ENCODE measurements around the gene FLNC. TPM values are rescaled to one million over a fixed set of nuclear protein-coding genes. Genes with fewer than 3 reads are reported as not detected.

The FLNC gene
- total RNA-seq, 2 donors from 2014 or later: 0.02 to 0.07 TPM

DNA sequence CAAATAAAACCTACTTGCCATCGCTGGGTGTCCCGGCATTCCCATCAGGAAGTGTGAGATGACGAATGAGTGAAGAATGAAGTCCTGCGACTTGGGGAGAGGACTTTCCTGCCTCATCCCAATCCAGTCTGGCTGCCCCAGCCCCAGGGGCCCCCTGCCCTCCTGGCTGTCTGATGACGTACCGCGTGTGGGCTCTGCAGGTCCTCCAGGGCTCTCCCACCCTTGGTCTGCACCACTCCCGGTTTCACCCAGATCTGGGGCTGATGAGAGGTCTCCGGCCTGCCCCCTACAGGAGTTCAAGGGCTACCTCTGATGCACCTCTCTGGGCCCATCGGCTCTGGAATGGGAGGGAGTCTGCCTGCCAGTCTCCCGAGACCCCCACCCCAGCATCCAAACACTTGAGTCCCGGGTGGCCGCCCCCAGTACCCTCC lies 42.2 kb downstream of the FLNC start:
- peaks cover 10% of the 10 kb centered on the region for H3K27me3 Mint-ChIP-seq (ENCODE audit: low read depth)
- H3K27ac Mint-ChIP-seq: no peak overlapping the region
- H3K4me1 Mint-ChIP-seq (ENCODE audit: low read depth): peaks cover 9% of the 10 kb centered on the region
- no peak overlapping the region for H3K4me3 Mint-ChIP-seq
- H3K9me3 Mint-ChIP-seq: no peaks in the 10 kb centered on the region
- DNase-seq (no peak), ATAC-seq (replicated peaks in 1 of 2) (no peak)
- H3K36me3 Mint-ChIP-seq (ENCODE audit: insufficient read depth in 2 of 2): no peaks in the 10 kb centered on the region

DNA sequence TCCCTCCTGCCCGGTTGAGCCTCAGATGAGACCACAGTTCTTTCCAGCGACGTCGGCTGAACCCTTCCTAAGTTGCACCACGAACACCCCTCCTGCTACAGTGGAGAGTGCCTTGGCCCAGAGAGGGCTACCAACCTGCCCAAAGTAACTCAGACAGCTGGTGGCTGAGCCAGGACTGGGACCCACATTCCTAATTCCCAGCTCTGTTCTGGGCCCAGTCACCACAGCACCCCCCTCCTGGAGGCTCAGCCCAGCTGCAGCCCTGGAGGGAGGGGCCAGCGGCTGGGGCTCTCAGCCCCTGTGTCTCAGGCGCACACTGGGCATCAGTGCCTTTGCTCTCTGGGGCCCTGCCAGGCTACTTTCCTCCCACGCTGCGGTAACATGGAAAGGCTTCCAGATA lies 43.0 kb downstream of the FLNC start:
- no peaks in the 10 kb centered on the region for H3K36me3 Mint-ChIP-seq (ENCODE audit: insufficient read depth in 2 of 2)
- no peak overlapping the region for H3K27ac Mint-ChIP-seq
- peaks cover 10% of the 10 kb centered on the region for H3K27me3 Mint-ChIP-seq (ENCODE audit: low read depth)
- no peak for DNase-seq
- H3K4me1 Mint-ChIP-seq (ENCODE audit: low read depth): peaks cover 9% of the 10 kb centered on the region
- H3K9me3 Mint-ChIP-seq: no peaks in the 10 kb centered on the region
- ATAC-seq (replicated peaks in 1 of 2): no peak
- no peak overlapping the region for H3K4me3 Mint-ChIP-seq

DNA sequence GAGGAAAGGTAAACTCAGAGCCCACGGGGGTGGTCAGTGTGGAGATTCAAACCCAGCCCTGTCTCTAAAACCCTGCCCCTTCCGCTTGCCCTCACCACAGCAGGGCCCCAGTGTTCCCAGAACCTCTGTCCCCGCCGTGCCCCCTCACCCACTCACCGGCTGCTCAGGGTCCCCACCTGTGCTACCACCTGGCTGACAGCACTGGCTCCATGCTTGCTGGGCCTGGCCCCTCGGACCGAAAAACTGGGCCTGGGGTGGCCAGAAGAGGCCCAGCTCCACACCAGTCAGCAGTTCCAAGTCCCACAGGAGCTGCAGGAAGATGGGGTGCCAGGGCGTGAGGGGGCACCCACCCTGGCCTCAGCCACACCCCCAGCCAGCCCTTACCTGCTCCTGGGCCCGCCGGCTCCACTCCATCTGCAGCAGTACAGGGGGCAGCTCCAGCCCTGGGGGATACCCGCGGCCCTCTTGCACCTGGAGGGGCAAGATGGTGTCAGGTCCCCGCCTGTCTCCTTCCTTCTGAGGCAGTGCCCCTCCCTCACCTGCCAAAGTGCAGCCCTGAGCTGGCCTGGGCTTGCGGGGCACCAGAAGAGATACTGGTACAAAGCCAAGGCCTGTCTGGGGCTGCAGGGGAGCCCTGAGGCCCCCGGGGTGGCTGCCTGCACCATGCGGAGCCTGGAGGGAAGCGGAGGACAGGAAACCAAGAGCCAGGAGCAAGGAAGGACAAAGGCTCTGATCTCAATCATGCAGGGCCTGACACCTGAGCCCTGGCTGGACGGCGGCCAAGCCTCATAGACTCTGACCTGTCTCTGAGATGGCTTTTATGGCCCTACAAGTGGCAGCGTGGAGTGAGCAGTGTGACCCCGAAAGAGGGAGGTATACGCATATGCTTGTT lies 44.2 kb downstream of the FLNC start:
- DNase-seq (no peak), ATAC-seq (replicated peaks in 1 of 2) (no peak)
- H3K4me3 Mint-ChIP-seq: no peak overlapping the region
- H3K4me1 Mint-ChIP-seq (ENCODE audit: low read depth): peaks cover 9% of the 10 kb centered on the region
- H3K9me3 Mint-ChIP-seq: no peaks in the 10 kb centered on the region
- H3K36me3 Mint-ChIP-seq (ENCODE audit: insufficient read depth in 2 of 2): no peaks in the 10 kb centered on the region
- peaks cover 10% of the 10 kb centered on the region for H3K27me3 Mint-ChIP-seq (ENCODE audit: low read depth)
- no peak overlapping the region for H3K27ac Mint-ChIP-seq

DNA sequence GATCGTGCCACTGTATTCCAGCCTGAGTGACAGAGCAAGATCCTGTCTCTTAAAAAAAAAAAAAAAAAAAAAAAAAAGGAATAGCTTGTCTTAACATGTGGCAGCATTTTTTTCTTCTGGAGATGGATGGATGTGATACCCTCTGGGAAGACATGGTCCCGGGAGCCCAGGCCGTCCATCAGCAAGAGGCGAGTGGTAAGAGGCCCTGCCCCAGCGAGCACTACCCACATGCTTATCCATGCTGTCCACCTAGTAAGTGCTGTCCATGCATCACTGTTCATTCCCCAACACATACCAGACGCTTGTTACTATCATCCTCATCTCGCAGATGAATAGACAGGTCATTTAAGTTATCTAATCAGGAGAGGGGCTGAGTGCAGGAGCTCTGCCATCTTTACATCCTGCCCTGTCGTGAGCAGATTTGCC lies 45.3 kb downstream of the FLNC start:
- ATAC-seq (replicated peaks in 1 of 2) (no peak), DNase-seq (no peak)
- H3K27ac Mint-ChIP-seq: no peak overlapping the region

DNA sequence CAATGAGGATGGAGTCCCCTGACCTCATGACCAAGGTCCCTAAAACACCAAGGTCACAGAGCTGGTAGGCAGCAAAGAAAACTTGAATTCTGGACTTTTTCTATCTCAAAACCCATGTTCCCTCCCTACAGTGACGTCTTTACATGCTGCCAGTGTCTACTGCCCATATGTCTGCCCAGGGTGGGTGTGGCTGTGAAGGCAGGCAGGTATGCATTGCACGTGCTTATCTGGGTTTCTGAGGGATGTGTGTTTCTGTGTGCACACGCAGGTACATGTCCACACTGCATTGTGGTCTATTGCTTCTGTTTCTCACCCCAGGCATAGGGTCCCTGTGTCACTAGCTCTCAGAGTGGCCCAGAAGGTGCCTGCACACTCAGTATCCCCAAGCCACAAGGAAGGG lies 45.9 kb downstream of the FLNC start:
- Mint-ChIP-seq H3K27me3 (ENCODE audit: low read depth) (peaks cover under 1% of the 10 kb centered on the region), H3K4me3 (no peak overlapping the region)
- ATAC-seq (replicated peaks in 1 of 2): no peak

More for the DNA sequence above, 45.3 kb downstream of the FLNC start:
- Mint-ChIP-seq H3K27me3 (ENCODE audit: low read depth) (peaks cover 7% of the 10 kb centered on the region), H3K9me3 (no peaks in the 10 kb centered on the region), H3K4me1 (ENCODE audit: low read depth) (peaks cover 1% of the 10 kb centered on the region), H3K36me3 (ENCODE audit: insufficient read depth in 2 of 2) (no peaks in the 10 kb centered on the region), H3K4me3 (no peak overlapping the region)

DNA sequence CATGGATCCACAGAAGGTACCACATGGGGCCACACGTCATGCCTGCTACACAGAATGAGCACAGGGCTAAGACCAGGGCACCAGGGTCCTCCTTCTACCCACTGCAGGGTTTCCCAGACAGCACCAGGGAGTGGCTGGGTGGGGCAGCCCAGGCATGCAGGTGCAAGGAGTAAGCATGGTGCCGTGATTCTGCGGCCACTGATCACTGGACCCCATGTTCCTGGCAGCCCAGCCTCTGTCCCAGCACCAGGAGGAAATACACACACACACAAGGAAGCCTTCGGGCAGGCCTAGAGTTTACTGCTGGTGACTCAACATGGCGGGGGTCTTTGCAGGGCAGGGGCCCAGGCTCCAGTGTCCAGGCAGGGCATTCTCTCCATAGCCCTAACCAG lies 46.4 kb downstream of the FLNC start:
- no peak overlapping the region for H3K27ac Mint-ChIP-seq
- no peaks in the 10 kb centered on the region for H3K4me1 Mint-ChIP-seq (ENCODE audit: low read depth)
- no peaks in the 10 kb centered on the region for H3K36me3 Mint-ChIP-seq (ENCODE audit: insufficient read depth in 2 of 2)
- no peak overlapping the region for H3K4me3 Mint-ChIP-seq
- DNase-seq (no peak), ATAC-seq (replicated peaks in 1 of 2) (no peak)
- no peaks in the 10 kb centered on the region for H3K9me3 Mint-ChIP-seq
- no peaks in the 10 kb centered on the region for H3K27me3 Mint-ChIP-seq (ENCODE audit: low read depth)

More for the DNA sequence above, 45.9 kb downstream of the FLNC start:
- H3K27ac Mint-ChIP-seq: no peak overlapping the region
- no peaks in the 10 kb centered on the region for H3K36me3 Mint-ChIP-seq (ENCODE audit: insufficient read depth in 2 of 2)
- no peaks in the 10 kb centered on the region for H3K9me3 Mint-ChIP-seq
- no peaks in the 10 kb centered on the region for H3K4me1 Mint-ChIP-seq (ENCODE audit: low read depth)
- DNase-seq: no peak

DNA sequence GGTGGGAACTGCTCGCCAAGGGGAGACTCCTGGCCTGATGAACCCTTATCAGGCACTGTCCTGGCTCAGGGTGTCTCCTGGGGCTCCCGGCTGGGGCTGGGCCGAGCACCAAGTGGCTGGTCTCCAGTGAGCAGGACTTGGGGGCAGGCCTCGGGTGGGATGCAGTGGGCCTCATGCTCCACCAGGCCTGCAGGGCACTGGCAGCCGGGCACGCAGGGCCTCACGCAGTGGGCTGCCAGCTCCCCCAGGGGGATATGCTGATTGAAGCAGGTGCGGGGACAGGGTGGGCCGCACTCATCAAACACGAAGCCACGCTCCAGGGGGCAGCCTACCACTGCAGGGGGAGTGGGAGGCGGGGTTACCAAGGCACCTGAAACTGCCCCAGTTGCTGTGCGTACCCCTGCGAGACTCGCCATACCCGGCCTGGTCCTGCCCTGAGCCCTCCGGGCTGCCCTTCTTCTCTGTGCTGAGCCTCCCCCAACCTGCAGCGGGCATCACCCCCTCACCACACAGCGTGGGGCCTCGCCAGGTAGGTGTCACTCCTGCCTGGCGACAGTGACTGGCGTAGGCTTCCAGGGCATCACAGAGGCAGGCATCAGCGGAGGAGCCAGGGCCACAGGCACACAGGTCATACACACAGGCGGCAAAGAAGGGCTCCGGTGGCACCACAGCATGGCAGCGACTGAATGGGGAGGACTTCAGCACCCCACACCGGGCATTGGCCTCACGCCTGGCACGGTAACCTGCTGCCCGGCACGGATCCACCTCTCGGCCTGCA lies 47.0 kb downstream of the FLNC start:
- Mint-ChIP-seq H3K4me1 (ENCODE audit: low read depth) (no peaks in the 10 kb centered on the region), H3K4me3 (no peak overlapping the region), H3K9me3 (no peaks in the 10 kb centered on the region), H3K27ac (no peak overlapping the region), H3K27me3 (ENCODE audit: low read depth) (no peaks in the 10 kb centered on the region), H3K36me3 (ENCODE audit: insufficient read depth in 2 of 2) (no peaks in the 10 kb centered on the region)
- ATAC-seq (replicated peaks in 1 of 2) (no peak), DNase-seq (no peak)

DNA sequence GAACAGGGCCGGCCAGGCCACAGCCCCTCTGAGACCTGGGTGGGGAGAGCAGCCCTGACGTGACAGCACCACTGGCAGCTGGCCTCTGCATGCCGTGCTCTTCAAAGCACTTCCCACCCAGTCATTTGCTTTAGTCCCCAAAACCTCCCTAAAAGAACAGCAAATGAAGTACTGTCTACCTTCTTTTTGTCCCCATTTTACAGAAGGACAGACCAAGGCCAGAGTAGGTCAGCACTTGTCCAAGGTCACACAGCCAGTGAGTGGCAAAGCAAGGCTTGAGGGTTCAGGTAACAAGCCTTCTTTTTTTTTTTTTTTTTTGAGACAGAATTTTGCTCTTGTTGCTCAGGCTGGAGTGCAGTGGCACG lies 47.5 kb downstream of the FLNC start:
- no peaks in the 10 kb centered on the region for H3K9me3 Mint-ChIP-seq
- no peaks in the 10 kb centered on the region for H3K4me1 Mint-ChIP-seq (ENCODE audit: low read depth)
- H3K27ac Mint-ChIP-seq: no peak overlapping the region
- H3K36me3 Mint-ChIP-seq (ENCODE audit: insufficient read depth in 2 of 2): no peaks in the 10 kb centered on the region
- no peak overlapping the region for H3K4me3 Mint-ChIP-seq
- DNase-seq (no peak), ATAC-seq (replicated peaks in 1 of 2) (no peak)
- H3K27me3 Mint-ChIP-seq (ENCODE audit: low read depth): no peaks in the 10 kb centered on the region

DNA sequence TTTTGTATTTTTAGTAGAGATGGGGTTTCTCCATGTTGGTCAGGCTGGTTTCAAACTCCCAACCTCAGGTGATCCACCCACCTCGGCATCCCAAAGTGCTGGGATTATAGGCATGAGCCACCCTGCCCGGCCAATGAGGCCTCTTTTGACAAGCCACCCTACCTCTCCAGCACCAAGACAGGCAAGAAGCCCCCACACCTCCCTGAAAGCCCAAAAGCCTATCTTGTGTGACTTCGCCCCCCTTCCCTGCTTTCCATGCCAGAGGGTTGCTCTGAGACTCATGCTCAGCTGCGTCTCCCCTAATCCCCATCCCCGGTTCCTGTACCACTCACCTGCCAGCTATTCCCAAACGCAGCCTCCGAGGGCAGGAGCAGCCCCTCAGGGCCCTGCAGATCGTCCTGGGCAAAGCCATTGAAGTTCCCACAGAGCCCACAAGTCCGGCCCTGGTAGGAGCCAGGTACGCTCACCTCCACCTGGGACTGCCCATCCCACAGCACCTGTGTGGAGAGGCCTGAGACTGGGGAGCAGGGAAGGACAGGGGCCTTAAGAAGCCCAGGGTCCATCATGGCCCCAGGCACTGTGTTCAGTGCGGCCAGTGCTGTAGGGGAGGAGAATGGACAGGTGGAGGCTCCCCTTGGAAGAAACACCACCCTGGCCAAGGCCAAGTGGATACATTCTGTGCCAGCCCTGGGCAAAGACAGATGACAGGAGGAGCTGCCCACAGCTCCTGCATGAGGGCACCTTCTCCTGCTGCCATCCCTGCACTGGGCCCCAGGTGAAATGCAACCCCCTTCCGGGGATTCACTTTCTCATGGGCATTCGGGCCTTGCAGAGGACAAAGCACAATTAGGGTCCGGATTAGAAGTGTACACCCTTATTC lies 48.3 kb downstream of the FLNC start:
- H3K27ac Mint-ChIP-seq: no peak overlapping the region
- H3K4me3 Mint-ChIP-seq: no peak overlapping the region
- no peaks in the 10 kb centered on the region for H3K36me3 Mint-ChIP-seq (ENCODE audit: insufficient read depth in 2 of 2)
- no peaks in the 10 kb centered on the region for H3K27me3 Mint-ChIP-seq (ENCODE audit: low read depth)
- DNase-seq (no peak), ATAC-seq (replicated peaks in 1 of 2) (no peak)
- H3K4me1 Mint-ChIP-seq (ENCODE audit: low read depth): no peaks in the 10 kb centered on the region
- H3K9me3 Mint-ChIP-seq: no peaks in the 10 kb centered on the region

DNA sequence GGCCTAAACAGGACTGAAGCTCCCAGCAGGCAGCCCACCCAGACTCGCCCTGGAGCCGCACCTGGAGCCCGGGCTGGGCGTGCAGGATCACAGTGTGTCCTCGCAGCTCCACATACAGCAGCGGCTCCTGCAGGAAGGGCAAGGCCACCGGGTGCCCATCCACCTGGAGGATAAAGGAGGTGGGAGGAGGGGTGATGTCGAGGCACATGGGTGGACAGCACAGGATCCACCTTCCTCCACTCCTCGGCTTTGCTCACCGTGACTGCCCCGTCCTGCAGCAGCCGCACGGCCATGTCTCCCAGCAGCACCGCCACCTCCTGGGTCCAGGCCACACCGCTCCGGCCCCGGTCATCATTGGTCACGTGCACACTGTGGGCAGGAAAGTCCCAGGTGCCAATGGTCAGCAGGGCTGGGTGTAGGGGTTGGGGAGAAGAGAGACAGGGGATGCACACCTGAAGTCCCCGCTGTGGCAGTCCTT lies 49.3 kb downstream of the FLNC start:
- no peak overlapping the region for H3K4me3 Mint-ChIP-seq

DNA sequence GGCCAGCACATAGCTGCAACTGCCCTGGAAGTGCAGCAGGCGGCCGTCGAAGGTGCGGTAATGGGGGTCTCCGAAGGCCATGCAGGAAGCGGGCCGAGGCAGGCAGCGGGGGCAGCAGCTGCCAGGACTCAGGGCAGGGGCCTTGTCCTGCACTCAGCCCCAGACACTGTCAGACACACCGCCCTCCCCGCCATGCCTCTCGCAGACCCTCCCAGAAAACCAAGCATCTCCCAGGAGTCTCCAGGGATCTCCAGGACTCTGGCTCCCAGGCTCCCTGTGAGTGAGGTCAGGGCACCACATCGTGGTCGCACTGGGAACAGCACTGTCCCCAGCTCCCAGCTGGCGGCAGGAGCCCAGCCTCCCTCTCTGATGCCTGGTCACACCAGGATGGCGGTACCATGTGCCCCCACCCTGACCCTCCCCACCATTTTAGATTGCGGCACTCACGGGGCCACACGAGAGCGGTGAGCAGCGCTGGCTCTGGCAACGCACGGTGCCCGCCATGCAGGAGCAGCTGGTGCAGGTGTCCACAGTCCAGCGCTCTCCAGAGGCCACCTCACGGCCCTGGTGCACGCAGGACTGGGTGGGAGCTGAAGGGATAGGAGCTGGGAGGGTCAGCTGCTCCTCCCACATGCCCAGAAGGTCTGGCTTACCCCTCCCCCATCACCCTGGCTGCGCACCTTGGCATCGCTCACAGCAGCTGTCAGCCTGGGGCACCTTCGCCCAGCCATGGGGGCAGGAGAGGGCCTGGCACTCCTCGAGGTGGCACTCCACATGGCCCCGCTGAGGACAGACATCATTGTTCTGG lies 49.9 kb downstream of the FLNC start:
- Mint-ChIP-seq H3K4me1 (ENCODE audit: low read depth) (no peaks in the 10 kb centered on the region), H3K4me3 (no peak overlapping the region), H3K27ac (no peak overlapping the region), H3K36me3 (ENCODE audit: insufficient read depth in 2 of 2) (no peaks in the 10 kb centered on the region), H3K9me3 (no peaks in the 10 kb centered on the region), H3K27me3 (ENCODE audit: low read depth) (no peaks in the 10 kb centered on the region)
- no peak for ATAC-seq (replicated peaks in 1 of 2)
- DNase-seq: no peak

More for the DNA sequence above, 49.3 kb downstream of the FLNC start:
- Mint-ChIP-seq H3K36me3 (ENCODE audit: insufficient read depth in 2 of 2) (no peaks in the 10 kb centered on the region), H3K27ac (no peak overlapping the region), H3K27me3 (ENCODE audit: low read depth) (no peaks in the 10 kb centered on the region), H3K9me3 (no peaks in the 10 kb centered on the region), H3K4me1 (ENCODE audit: low read depth) (no peaks in the 10 kb centered on the region)
- ATAC-seq (replicated peaks in 1 of 2): no peak
- DNase-seq: no peak

DNA sequence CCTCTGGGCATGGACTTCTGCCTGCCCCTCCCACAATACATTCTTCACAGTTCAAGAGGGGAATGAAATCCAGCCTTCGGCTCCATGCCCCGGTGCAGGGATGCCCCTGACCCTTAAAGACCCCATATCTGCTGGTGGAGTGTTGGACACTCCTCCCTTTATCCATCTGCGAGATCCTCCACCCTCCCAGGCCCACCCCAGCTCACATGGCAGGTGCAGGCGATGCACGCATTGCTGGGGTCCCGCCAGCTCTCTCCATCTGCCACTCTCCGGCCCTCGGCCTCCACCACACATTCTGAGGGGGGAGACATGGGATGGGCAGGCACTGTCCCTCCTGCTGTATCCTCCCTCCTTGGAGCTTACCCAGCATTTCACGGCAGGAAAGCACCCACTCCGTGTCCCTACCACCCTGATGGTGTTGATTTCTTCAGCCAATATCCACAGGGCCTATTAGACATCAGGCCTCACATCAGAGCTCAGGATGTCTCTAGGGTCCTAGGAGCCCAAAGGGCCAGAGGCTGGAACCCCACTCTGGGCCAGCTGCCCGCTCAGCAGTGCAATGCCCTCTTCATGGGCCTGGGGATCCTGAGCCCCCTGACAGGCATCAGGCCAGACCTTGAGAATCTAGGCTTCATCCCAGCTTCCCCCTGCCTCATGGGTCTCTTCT lies 50.7 kb downstream of the FLNC start:
- ATAC-seq (replicated peaks in 1 of 2): no peak
- no peak overlapping the region for H3K4me3 Mint-ChIP-seq
- no peak for DNase-seq
- H3K4me1 Mint-ChIP-seq (ENCODE audit: low read depth): no peaks in the 10 kb centered on the region
- no peaks in the 10 kb centered on the region for H3K36me3 Mint-ChIP-seq (ENCODE audit: insufficient read depth in 2 of 2)
- H3K27me3 Mint-ChIP-seq (ENCODE audit: low read depth): no peaks in the 10 kb centered on the region
- H3K27ac Mint-ChIP-seq: no peak overlapping the region
- H3K9me3 Mint-ChIP-seq: no peaks in the 10 kb centered on the region
